CD4-positive, alpha-beta T cell treated with Interleukin-12 subunit alpha and Interleukin-12 subunit beta, for 1 hour (primary cell): ENCODE data around the gene ZBED1.
"Not testable (repeated sequence)": the region's sequence is repeated elsewhere in the genome, so short reads cannot be mapped to it uniquely, and the experiment has no call there.

Experiments
- DNase-seq: peaks from one replicate; pipeline ENCODE4 v3.0.0-alpha.2; 2020

The ZBED1 gene

DNA sequence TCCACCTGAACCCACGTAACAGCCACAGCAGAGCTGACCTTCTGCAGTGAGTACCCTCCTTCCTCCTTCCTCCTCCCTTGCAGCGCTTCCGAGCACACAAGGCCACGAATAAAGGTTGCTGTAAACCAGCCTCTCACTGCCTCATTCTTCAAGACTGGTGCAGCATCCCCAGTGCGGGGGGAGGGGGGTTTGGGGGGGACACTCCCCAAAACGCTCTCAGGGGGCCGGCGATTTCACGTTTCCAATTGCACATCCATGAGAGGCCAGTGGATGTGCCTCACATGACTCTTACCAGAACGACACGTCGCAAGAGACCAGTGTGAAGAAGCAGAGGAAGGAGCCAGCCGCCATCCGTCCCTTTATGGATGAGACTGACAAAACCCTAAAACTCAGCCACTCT lies 5.2 kb downstream of the ZBED1 start:
- no peak for DNase-seq

DNA sequence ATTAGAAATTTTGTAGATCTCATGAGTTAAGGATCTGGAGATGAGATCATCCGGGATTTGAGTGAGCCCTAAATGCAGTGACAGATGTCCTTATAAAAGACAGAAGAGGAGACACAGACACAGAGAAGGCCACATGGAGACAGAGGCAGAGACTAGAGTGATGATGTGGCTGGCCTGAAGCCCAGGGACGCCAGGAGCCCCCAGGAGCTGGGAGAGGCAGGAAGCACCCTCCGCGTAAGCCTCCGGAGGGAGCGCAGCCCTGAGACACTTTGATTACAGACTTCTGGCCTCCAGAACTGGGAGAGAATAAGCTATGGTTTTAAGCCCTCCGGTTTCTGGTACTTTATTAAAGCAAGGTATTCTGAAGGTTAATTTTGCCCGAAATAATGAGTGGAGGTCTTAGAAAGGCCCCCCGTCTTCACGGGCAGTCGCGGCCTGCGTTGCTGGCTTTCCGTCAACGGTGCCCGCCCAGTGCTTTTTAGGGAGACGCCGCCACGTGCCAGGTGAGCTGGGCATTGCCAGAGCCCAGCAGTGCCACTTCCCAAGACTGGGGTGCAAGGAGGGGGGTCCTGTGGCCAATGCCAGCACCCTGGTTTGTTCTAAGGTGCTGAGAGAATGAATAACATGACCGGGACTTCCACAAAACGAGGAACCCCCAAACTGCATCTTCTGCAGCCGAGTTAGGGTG lies 8.1 kb downstream of the ZBED1 start:
- no peak for DNase-seq

DNA sequence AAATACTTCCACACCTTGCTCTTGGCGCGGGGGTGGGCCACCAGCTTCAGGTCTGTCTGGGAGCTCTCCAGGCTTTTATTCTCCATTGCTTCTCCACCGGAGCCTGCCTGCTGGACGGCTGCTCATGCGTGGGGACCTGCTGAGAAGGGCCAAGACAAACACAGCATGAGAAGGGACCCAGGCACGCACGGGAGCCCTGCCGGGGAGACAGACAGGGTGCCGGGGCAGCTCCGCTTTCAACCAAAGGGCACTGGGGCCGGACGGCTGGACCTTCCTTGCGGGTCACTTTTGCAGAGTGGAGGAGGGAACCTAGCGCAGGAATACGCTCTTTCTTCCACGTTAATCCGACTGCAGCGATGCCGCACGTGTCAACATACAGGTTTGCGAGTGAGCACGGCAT lies 10.1 kb downstream of the ZBED1 start:
- no peak for DNase-seq

DNA sequence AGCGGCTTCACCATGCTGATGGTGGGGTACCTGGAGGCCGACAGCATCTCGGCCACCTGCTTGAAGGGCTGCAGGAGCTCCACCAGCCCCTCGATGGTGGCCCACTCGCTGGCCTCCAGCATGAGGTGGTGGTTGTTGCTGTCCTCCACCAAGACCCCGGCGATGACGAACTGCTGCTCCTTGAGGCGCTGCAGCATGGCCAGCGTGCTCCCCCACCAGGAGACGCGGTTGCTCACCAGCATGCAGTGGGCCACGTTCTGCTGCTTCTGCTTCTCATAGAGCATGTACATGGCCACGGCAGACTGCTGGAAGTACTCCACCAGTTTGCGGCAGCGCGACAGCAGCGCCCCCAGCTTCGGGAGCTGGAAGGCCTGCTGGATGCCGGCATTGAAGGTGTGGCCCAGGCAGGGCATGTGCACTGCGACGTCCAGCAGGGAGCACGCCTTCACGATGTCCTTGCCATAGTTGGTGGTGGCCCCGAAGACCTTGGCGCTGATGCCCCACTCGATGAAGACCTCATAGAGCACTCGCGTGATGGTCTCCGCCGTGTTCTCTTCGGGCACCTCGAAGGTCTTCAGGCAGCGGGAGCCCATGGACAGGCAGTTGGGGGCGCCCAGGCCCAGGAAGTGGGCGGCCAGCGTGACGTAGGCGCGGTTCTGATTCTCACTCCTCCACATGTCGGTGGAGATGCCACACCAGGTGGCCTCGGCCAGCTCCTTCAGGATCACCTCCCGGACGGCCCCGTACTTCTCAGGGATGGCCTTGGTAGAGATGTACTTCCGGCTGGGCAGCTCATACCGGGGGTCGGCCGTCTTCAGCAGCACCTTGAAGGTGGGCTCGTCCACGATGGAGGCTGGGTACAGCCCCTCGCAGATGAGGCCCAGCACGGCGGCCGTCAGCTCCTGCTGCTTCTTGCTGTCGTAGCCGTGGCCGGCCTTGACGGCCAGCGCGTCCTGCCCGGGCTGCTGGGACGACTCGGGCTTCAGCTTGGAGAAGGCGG lies 11.0 kb downstream of the ZBED1 start:
- DNase-seq = no peak

DNA sequence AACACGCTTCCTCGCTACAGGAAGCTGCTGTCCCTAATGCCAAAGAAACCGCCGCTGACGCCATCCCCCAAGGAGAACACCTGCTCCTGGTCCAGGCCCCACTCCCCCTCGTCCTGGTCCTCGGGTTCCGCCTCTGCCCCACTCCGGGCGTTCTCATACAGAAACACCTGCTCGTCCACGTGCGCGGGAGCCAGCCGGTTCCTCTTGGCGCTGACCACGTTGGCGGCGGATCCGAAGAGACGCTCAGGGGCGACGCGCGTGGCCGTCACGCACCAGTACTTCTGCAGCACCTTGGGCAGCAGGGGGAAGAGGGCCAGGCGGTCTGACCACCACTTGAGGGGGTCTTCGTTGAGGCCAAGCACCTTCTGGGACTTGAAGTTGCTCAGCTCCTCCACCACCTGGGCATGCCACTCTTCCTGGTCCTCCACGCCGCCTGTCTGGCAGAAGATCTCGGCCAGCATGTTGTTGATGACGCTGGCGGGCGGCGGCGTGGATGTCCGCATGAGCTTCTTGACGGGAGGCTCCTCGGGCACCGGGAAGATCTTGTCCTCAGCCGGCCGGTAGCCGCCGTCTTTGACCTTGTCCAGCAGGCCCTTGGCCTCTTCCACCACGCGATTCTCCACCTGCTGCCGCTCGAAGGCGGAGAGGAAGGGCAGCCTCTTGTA lies 12.0 kb downstream of the ZBED1 start:
- no peak for DNase-seq

DNA sequence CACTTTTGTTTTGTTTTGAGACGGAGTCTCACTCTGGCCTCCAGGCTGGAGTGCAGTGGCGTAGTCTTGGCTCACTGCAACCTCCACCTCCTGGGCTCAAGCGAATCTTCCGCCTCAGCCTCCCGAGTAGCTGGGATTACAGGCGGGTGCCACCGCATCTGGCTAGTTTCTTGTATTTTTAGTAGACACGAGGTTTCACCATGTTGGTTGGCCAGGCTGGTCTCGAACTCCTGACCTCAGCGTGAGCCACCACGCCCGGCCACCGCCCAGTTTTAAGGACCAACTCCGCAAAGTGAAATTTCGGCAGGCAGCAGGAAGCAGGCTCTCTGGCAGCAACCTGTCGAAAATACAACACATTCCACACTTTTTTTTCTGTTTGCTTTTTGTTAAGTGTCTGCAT lies 13.4 kb downstream of the ZBED1 start:
- no peak for DNase-seq

DNA sequence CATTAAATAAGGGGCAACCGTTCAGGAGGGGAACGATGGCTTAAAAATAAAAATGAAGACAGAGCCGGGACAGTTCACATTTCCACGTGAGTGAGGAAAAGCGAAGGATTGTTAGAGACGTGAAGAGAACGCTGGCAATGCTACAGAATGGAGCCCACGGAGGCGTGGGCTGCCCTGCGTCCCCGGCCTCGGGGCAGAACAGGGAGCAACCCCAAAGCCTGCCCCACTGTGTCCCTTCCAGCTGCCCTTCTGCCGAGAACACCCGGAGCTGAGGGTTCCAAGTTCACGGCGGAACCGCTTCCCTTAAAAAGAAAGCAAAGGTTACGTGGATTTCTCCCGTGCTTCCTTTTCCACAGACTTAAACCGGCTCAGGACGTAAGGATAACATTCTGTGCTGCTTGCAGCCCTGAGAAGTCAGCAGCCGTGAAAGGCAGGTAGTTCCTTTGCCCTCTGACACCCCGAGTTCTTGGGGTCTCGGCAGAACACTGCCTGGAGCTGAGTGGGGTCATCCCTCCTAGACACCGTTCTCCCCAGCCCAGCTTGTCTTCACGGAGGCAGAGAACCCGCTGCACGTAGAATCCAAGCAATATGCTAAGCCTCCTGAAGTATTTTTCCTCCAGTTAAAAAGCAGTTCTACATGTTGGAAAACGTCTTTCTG lies 14.2 kb downstream of the ZBED1 start:
- DNase-seq = no peak

DNA sequence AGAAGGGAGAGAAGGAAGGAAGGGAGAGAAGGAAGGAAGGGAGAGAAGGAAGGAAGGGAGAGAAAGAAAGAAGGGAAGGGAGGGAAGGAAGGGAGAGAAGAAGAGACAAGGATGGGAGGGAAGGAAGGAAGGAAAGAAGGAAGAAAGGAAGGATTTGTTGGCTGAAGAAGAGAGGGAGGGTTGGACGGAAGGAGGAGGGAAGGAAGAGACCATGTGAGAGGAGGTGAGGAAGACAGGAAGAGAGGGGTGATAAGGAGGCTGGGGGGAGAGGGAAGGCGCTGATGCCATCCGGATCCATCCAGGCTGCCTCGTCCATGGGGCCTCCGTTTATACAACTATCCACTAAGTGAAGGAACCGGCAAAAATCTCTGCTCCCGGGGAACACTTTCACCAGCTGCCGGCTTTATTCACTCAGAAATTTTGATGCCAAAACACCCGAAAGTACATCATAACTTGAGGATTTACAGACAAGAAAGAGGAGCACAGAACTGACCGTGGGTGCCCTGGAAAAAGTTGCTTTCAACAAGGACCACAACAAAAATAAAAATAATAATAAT lies 14.9 kb downstream of the ZBED1 start:
- no peak for DNase-seq

DNA sequence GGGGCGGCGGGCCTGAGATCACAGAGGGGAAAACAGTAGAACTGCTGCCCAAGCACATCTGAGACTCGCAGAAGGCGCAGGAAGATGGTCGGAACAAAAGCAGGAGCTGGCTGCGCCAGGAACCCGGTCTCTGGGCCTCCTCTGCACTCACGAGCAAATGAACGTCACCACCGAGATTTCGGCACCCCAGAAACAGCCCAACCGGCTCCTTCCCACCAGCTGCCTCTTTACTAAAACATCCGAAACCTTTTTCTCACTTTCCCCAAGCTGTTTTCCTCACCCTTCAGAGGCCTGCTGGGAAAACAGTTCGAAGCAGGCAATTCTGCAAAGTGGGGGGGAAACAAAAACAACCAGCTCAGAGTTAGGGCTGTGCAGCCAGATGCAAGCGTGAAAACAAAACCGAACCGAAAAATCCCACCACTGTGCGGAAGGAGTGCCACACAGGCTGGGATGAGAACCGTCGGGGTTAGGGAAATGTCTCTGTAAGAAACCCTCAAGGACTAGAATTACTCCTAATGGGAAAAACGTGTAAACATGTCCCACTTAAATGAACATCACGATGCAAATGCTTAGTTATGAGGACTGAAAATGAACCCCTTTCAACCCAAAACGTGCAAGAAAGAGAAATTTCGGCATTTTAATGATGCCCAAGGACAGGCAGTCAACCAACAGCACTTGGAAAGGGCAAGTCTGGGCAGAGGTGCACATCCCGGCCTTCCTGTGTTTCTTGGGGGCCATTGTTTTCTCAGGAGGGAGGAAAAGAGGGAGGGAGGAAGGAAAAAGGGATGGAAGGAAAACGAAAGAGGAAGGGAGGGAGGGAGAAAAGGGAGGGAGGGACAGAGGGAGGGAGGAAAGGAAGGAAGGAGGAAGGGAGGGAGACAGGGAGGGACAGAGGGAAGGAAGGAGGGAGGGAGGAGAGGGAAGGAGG lies 15.8 kb downstream of the ZBED1 start:
- no peak for DNase-seq

DNA sequence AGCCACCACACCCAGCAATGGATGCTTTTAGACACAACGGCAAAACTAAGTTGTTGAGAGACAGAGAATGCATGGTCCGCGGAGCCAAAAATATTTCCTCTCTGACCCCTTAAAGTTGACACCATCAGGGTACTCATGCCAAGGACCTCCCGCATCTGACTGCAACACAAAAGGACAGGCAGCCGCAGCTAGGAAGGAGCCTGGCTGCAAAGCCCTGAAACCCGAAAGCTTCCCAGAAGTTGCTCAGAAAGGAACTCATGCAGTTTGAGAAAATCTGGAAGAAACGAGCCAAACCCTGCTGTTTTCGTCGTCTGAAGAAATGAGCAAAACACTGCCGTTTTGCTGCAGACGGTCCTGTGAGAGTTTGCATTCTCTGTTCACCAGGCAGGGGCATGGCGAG lies 16.5 kb downstream of the ZBED1 start:
- no peak for DNase-seq

DNA sequence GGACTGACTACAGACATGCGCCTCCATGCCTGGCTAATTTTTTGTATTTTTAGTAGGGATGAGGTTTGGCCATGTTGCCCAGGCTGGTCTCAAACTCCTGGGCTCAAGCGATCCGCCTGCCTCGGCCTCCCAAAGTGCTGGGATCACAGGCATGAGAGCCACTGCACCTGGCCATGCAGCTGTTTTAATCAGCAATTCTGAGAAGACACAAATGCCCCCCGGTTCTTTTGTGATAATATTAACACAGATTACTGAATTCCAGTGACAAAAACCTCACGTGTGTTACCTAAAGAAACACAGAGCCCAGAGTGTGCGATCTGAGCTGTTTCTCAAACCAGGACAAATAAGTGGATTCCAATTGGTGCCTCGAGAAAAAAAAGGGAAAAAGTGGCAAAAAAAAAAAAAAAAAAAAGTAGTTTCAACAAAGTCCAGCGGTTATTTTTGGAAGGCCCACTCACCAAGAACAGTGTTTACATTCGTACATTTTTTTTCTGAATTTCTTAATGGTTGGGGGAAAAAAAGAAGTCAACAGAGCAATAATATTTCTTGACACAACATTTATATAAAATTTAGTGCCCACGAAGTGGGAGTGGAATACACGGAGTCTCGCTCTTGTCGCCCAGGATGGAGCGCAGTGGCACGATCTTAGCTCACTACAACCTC lies 17.2 kb downstream of the ZBED1 start:
- DNase-seq = no peak

DNA sequence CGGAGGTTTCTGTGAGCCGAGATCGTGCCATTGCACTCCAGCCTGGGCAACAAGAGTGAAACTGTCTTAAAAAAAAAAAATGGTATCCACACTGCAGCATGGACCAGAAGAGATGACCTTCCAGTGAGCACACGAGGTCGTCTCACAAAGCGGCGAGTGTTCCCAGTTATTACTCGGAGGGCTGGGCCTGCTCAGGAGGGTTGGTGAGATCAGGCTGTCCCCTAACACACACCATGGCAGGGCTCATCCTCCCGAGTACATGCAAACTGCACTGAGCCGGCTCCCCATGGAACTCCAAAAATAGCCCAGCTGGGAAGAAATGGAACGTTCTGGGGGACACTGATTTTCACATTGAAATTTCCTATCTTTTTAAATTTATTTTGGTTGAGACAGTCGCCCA lies 19.2 kb downstream of the ZBED1 start:
- not testable (repeated sequence) for DNase-seq

DNA sequence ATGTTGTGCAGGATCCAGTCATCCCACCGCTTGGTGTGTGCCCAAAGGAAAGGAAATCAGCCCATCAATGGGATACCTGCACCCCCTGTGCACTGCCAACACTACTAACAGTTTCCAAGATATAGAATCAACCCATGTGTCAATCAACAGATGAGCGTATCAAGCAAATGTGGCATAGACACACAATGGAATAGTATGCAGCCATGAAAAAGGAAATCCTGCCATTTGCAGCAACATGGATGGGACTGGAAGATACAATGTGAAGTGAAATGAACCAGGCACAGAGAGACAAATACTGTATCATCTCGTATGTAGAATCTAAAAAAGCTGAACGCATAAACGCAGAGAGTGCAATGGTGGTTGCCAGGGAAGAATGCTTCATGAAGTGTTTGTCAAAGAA lies 20.8 kb downstream of the ZBED1 start:
- DNase-seq = not testable (repeated sequence)

DNA sequence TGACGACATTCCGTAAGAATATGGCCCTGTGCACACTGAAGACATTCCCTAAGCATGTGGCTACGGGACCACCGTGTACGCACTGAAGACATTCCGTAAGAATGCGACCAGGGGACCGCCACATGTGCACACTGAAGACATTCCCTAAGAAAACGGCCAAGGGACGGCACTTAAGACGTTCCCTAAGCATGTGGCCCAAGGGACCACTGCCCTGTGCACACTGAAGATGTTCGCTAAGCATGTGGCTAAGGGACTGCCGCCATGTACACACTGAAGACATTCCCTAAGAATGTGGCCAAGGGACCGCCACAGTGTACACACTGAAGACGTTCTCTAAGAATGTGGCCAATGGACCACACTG lies 21.4 kb downstream of the ZBED1 start:
- no peak for DNase-seq

DNA sequence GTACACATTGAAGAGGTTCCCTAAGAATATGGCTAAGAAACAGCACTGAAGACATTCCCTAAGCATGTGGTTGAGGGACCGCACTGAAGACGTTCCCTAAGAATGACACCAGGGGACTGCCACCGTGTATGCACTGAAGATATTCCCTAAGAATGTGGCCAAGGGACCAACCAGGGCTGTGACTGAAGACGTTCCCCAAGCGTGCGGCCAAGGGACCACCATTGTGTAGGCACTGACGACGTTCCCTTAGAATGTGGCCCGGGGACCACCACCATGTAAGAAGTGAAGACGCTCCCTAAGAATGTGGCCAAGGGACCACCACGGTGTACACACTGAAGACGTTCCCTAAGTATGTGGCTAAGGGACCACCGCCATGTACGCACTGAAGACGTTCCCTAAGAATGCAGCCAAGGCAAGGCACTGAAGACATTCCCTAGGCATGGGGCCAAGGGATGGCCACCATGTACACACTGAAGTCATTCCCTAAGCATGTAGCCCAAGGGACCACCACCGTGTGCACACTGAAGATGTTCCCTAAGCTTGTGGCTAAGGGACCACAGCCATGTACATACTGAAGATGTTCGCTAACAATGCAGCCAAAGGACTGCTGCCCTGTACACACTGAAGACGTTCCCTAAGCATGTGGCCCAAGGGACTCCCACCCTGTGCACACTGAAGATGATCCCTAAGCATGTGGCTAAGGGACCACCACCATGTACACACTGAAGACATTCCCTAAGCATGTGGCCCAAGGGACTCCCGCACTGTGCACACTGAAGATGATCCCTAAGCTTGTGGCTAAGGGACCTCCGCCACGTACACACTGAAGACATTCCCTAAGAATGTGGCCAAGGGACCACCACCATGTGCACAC lies 22.0 kb downstream of the ZBED1 start:
- DNase-seq = no peak

DNA sequence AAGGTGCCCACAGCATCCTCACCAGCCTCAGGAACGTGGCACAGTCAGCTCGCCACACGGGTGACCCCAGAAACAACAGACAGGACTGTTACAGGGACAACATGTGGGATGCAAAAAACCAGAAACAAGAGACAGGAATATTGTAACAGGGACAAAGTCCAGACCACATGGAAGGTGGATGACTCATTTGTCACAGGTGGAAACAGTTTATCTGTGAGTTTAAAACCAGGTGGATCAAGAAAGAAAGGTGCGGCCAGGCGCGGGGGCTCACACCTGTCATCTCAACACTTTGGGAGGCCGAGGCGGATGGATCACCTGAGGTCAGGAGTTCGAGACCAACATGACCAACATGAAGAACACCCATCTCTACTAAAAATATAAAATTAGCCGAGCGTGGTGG lies 23.5 kb downstream of the ZBED1 start:
- DNase-seq = not testable (repeated sequence)

DNA sequence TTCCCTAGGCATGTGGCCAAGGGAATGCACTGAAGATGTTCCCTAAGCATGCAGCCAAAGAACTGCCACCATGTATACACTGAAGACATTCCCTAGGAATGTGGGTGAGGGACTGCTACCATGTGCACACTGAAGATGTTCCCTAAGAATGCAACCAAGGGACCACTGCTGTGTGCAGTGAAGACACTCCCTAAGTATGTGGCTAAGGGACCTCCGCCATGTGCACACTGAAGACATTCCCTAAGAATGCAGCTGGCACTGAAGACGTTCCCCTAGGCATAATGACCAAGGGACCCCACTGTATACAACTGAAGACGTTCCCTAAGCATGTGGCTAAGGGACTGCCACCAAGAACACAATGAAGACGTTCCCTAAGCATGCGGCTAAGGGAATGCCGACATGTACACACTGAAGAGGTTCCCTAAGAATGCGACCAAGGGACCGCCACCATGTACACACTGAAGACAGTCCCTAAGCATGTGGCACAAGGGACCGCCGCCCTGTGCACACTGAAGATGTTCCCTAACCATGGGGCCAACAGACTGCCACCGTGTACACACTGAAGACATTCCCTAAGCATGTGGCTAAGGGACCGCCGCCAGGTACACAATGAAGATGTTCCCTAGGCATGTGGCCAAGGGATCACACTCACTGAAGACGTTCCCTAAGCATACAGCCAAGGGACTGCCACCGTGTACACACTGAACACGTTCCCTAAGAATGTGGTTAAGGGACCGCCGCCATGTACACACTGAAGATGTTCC lies 25.6 kb downstream of the ZBED1 start:
- DNase-seq = no peak

DNA sequence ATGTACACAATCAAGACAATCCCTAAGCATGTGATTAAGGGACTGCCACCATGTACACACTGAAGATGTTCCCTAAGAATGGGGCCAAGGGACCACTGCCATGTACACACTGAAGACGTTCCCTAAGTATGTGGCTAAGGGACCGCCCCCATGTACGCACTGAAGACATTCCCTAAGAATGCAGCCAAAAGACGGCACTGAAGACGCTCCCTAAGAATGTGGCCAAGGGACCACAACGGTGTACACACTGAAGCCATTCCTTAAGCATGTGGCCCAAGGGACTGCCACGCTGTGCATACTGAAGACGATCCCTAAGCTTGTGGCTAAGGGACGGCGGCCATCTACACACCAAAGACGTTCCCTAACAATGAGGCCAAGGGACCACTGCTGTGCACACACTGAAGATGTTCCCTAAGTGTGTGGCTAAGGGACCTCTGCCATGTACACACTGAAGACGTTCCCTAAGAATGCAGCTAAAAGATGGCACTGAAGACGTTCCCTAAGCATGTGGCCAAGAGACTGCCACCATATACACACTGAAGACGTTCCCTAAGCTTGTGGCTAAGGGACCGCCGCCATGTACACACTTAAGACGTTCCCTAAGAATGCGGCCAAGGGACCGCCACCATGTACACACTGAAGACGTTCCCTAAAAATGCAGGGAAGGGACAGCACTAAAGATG lies 26.4 kb downstream of the ZBED1 start:
- no peak for DNase-seq

DNA sequence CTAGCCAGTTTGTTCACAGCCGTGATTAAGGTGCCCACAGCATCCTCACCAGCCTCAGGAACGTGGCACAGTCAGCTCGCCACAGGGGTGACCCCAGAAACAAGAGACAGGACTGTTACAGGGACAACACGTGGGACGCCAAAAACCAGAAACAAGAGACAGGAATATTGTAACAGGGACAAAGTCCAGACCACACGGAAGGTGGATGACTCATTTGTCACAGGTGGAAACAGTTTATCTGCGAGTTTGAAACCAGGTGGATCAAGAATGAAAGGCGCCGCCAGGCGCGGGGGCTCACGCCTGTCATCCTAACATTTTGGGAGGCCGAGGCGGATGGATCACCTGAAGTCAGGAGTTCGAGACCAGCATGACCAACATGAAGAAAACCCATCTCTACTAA lies 27.7 kb downstream of the ZBED1 start:
- not testable (repeated sequence) for DNase-seq
